PC-9 (cell line): ENCODE results near the gene JAML.

Source experiments
- CTCF ChIP-seq: fragments of 200-600 bp; sonication (generic); conservative IDR thresholded peaks from 2 replicates; pipeline ENCODE4 v1.6.1; 2017; ENCODE audit warnings: mixed run types, antibody characterized with exemption, mild to moderate bottlenecking, moderate library complexity
- EZH2 ChIP-seq: fragments of 200-600 bp; sonication (generic); IDR thresholded peaks from 2 replicates; pipeline ENCODE4 v1.8.0; 2017; ENCODE audit warnings: antibody characterized with exemption, low read depth

- TF ChIP-seq CTCF (no peak), EZH2 (no peak)
Measured at GRCh38 chr11:118170882-118171268, 53.9 kb downstream of the JAML start.
